ENCODE measurements around the gene GPR162. TPM values are rescaled to one million over a fixed set of nuclear protein-coding genes. Genes with fewer than 3 reads are reported as not detected.

GPR162 gene, protein sequence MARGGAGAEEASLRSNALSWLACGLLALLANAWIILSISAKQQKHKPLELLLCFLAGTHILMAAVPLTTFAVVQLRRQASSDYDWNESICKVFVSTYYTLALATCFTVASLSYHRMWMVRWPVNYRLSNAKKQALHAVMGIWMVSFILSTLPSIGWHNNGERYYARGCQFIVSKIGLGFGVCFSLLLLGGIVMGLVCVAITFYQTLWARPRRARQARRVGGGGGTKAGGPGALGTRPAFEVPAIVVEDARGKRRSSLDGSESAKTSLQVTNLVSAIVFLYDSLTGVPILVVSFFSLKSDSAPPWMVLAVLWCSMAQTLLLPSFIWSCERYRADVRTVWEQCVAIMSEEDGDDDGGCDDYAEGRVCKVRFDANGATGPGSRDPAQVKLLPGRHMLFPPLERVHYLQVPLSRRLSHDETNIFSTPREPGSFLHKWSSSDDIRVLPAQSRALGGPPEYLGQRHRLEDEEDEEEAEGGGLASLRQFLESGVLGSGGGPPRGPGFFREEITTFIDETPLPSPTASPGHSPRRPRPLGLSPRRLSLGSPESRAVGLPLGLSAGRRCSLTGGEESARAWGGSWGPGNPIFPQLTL
- total RNA-seq = 1.8 and 3.2 TPM in 2 replicates

DNA sequence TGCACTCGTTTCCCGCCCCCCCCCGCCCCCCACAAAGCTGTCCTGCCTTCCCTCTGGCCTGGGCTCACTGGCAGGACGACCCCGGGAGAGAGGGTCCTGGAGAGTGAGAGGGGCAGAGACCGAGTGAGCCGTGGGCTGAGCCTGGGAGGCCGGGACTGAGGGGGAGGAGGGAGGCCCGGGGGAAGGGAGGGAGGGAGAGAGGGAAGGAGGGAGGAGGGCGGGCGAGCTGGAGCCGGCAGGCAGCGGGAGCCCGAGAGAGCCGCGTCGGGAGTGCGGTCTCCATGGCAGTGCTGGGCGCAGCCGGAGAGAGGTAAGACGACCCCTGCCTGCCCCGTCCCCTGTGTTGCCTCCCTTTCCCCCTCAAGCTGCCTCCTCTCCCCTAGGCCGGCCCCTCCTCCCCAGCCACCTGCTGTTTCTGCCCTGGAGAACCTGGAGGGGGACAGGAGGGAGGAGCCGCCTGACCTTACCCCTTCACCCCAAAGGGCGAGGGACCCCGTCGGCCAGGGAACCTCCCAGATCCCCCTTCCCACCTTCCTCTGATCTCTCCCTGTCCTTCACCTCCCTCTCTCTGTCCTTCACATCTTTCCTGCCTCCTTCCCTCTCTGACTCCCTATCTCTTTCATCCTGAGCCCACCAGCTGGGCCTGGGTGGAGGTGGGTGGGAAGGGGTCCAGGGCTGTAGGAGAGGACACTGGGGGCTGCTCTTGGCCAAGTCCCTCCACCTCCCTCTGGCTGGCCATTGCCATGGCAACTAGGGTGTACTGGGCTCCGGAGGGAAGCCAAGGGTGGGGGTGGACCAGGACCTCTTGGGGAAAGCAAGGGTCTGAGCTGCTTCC lies at the start of gene GPR162:
GPR162 (plus strand) TSS at position 231 of the 835 bp plus-strand sequence. CDS start 2,078 bp downstream, outside the sequence.

DNA sequence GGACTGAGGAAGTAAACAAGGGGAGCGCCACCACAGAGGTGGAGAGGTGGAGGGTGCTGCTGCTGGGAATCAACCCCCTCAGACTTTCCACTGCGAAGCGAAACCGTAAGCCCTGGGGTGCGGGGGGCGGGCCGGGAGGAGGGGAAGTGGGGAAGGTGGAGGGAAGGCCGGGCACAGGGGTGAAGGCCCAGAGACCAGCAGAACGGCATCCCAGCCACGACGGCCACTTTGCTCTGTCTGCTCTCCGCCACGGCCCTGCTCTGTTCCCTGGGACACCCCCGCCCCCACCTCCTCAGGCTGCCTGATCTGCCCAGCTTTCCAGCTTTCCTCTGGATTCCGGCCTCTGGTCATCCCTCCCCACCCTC lies 49.3 kb upstream of the GPR162 start, which contains the start of gene LAG3:
LAG3 (plus strand) TSS at position 190 of the 365 bp plus-strand sequence. CDS start 333 bp downstream, outside the sequence.

DNA sequence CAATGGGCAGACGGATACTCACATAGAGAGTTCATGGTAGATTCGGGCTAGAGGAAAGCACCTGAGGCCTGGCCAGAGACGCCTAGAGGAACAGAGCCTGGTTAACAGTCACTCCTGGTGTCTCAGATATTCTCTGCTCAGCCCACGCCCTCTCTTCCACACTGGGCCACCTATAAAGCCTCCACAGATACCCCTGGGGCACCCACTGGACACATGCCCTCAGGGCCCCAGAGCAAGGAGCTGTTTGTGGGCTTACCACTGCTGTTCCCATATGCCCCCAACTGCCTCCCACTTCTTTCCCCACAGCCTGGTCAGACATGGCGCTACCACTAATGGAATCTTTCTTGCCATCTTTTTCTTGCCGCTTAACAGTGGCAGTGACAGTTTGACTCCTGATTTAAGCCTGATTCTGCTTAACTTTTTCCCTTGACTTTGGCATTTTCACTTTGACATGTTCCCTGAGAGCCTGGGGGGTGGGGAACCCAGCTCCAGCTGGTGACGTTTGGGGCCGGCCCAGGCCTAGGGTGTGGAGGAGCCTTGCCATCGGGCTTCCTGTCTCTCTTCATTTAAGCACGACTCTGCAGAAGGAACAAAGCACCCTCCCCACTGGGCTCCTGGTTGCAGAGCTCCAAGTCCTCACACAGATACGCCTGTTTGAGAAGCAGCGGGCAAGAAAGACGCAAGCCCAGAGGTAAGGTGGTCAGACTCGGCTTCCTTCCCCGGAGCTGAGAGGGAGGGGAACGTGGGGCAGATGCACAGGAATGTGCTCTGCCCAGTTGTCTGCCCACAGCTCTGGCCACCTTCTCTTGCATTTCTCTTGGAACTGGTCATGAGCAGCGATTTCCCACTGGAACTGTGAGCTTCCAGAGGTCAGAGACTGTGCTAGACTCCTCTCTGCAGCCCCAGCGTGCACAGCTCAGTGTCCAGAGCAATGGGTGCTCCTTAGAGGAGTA lies 32.4 kb upstream of the GPR162 start, which contains the start of gene CD4:
CD4 (plus strand) TSS at position 557 of the 953 bp plus-strand sequence. CDS start 10,611 bp downstream, outside the sequence.

DNA sequence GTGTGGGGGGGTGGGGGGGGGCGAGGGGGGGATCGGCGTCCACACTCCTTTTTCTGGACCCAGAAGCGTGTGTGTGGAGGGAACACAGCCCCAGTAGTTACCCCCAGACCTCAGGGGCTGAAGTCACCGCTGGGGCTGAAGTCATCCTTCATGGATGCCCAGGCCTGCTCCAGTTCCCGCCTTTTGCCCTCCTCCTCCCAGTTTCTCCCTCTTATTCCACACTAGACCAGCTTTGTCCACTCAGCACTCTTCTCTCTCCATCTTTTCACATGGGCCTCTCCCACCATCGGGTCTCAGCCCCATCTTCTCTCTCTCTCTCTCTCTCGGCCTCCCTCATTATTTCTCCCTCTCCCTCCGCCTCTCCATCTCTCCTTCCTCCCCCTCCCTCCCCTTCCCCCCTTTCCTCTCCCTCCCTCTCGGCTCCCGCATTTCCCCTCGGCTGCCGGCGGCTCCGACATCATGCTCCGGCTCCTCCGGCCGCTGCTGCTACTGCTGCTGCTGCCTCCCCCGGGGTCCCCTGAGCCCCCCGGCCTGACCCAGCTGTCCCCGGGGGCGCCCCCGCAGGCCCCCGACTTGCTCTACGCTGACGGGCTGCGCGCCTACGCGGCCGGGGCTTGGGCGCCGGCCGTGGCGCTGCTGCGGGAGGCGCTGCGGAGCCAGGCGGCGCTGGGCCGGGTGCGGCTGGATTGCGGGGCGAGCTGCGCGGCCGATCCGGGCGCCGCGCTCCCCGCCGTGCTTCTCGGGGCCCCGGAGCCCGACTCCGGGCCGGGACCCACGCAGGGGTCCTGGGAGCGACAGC lies 6.6 kb downstream of the GPR162 start, which contains the start of gene P3H3:
P3H3 (plus strand) TSS at position 426 of the 799 bp plus-strand sequence; CDS start at position 460, 34 bp downstream.

DNA sequence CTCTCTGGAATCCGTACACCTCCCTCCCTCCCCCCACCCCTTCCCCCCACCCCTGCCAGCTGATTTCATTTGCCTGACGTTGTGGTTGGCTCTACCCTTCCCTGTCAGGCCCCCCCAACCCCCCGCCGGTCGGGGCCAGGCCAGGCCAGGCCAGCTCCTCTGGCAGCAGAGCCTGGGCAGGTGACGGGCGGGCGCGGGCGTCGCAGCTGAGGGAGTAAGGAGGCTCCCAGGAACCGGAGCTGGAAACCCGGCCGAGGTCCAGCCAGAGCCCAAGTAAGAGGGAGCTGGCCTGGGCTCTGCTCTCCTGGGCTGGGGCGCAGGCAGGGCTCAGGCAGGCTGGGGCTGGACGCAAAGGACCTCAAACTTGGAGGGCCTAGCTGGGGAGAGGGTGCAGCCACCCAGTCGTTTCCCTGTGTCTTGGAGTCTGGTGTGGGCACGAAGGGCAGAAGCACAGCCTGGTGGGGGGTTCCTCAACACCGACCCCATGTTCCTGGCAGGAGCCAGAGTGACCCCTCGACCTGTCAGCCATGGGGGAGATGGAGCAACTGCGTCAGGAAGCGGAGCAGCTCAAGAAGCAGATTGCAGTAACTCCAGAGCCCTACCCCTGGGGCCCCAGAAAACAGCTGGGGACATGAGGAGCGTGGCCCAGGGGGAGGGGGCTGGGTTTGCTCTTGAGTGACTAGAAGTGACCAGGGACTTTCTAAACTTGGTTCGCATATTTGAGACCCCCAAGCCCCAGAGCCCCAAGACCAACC lies 19.3 kb downstream of the GPR162 start, which contains the start of gene GNB3:
GNB3 (plus strand) TSS at position 165 of the 755 bp plus-strand sequence; CDS start at position 528, 363 bp downstream.

DNA sequence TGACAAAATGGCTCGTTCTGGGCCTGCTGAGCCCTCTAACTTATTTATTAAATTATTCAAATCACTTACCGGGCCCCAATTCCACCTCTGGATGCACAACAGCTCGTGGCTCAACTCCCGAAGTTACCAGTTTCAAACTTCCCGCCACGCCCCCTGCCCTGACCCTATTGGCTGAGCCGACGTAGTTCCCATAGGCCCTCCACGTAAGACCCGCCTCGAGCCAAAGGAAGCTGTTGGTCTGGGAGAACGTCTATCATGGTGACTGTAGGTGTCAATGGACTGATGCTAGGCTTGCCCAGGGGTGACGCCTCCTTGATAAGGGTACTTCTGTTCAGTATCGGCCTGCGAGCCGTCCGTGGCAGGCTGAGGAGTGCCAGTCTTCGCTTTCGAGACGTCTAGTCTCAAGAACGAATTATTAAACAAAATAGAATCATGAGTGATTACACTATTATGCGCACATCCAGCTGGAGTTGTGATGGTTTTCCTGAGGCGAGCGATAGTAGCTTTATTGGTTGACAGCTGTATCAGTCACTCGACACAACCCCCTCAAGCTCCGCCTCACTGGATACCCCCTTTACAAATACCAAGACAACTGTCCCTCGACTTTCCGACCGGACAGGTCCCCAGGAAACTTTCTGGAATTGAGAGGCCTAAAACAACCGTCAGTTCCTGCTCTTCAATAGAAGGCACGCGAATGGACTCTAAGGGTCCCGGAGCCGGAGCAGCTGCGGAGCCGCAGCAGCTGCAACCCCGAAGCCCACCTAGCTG lies 29.7 kb downstream of the GPR162 start, which contains the start of gene CDCA3:
CDCA3 (minus strand) TSS at position 134 of the 768 bp plus-strand sequence. CDS start 334 bp downstream, outside the sequence.

DNA sequence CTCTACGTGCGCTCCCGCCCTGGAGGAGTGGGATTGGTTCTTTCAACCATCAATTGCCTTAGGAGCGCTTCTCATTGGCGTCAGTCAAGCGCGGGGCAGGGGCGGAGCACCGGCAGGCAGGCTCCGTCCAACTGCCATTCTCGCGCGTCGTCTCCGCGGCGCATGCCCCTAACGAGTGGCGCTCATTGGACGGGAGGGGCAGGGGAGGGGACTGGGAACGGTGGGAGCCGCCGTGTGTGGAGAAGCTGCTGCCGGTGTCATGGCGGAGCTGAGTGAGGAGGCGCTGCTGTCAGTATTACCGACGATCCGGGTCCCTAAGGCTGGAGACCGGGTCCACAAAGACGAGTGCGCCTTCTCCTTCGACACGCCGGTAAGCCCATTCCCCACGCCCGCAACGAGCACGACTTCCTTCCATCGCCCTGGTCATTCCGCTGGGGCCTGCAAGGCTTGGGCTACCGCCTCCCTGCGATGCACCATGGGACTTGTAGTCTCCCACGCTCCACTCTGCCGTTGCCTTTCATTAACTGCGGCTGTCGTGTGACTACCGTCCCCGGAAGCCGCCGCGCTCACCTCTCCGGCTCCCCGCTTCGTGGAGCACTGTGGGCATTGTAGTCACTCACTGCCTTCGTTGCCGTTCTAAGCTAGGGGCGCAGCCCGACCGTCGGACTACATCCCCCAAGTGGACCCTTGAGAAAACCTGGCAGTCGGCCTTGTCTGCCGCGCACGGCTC lies 30.5 kb downstream of the GPR162 start, which contains the start of gene USP5:
USP5 (plus strand) TSS at position 230 of the 730 bp plus-strand sequence; CDS start at position 260, 30 bp downstream.

DNA sequence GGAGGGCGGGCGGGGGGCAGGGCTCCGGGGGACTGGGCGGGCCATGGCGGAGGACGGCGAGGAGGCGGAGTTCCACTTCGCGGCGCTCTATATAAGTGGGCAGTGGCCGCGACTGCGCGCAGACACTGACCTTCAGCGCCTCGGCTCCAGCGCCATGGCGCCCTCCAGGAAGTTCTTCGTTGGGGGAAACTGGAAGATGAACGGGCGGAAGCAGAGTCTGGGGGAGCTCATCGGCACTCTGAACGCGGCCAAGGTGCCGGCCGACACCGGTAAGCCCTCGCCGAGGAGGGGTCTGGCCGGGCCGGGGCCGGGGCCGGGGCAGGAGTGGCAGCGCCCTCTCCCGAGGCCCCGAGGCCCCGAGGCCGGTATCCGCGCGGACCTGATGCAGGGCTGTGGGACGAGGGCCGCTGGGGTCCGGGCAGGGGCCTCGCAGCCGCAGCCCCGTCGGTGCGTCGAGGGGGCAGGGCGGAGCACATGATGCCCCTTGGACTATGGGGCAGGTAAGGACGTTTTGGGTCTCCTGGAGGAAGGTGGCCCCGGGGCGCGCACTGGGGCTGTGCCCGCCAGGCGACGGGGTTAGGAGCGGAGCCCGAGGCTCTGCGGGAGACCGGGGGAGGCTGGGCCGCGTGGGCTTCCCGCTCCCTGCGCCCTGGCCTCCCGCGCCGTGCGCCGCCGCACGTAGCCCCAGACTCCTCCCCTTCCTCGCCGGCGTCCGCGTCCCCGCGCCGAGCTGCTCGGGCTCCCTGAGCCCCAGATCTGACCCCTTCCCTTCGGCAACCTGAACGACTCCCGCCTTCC lies 46.0 kb downstream of the GPR162 start, which contains the start of gene TPI1:
TPI1 (plus strand) TSS at position 119 of the 798 bp plus-strand sequence; CDS start at position 155, 36 bp downstream.

DNA sequence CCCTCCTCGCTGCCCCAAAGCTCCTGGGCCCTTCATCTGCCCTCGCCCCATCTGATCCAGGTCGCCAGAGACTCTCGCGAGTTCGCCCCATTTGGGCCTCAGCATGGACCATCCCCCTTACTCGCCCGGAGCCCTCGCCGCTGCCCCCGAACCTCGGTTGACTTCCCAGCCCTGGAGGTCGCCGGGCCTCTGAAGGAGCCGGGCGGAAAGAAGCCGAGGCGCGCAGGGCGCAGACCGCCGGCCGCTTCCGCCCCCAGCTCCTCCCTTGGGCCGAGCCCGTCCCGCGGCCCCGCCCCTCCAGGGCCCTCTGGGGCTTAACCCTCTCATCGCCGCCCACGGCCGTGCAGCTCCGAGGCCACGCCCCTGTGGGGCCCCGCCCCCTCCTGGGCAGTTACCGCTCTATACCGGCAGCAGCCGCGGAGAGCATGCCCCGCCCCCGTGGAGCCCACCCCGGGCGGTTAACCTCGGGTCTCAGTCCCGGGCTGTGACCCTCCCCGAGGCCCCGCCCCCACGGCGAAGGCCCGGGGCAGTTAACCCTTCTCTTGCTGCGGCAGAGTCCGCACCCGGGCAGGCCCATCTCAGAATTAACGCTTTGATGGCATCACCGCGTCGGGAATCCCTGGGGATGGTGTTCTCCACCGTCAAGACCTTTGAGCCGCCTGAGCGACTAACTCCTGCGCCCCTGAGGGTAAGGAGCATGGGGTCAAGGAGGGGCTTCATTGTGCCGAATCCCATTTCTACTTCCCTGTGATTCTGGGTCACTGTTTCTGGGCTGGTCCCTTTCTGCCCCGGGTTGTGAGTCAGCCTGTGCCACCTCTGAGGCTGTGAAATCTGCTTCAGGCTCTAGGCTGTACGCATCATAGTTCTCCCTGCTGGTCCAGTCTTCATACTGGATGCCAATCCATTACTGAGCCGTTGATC lies 51.7 kb downstream of the GPR162 start, which contains the start of gene SPSB2:
SPSB2 (minus strand) TSS at position 210 of the 921 bp plus-strand sequence. CDS start 402 bp downstream, outside the sequence.

Other genes with a start within 250 kb of the GPR162 start
- gene CHD4, start 214.4 kb upstream of the GPR162 start, total RNA-seq = 213 and 218 TPM in 2 replicates
- gene LPAR5, start 185.9 kb upstream of the GPR162 start, total RNA-seq = 0.86 TPM in 1 of 2 replicates, not detected in the other
- 0.18 TPM in 1 of 2 replicates, not detected in the other for gene ACRBP, start 174.4 kb upstream of the GPR162 start, total RNA-seq
- gene ING4, start 158.7 kb upstream of the GPR162 start, total RNA-seq = 28.8 and 31.9 TPM in 2 replicates
- 16.7 and 26.2 TPM in 2 replicates for gene ZNF384, start 132.4 kb upstream of the GPR162 start, total RNA-seq
- not detected in 2 replicates for gene PIANP, start 121.0 kb upstream of the GPR162 start, total RNA-seq
- 127 and 144 TPM in 2 replicates for gene COPS7A, start 97.8 kb upstream of the GPR162 start, total RNA-seq
- 274 and 381 TPM in 2 replicates for gene MLF2, start 68.7 kb upstream of the GPR162 start, total RNA-seq
- 296 and 339 TPM in 2 replicates for gene PTMS, start 55.5 kb upstream of the GPR162 start, total RNA-seq
- gene LAG3, start 49.3 kb upstream of the GPR162 start, total RNA-seq = under 0.01 and 0.35 TPM in 2 replicates
- gene CD4, start 32.3 kb upstream of the GPR162 start, total RNA-seq = under 0.01 TPM in 1 of 2 replicates, not detected in the other
- gene P3H3, start 6.6 kb downstream of the GPR162 start, total RNA-seq = 69.5 and 75.1 TPM in 2 replicates
- 0.29 and 1.8 TPM in 2 replicates for gene GNB3, start 19.1 kb downstream of the GPR162 start, total RNA-seq
- 36.3 and 53.9 TPM in 2 replicates for gene CDCA3, start 29.5 kb downstream of the GPR162 start, total RNA-seq
- gene USP5, start 30.3 kb downstream of the GPR162 start, total RNA-seq = 89.4 and 97.7 TPM in 2 replicates
- 1,607 and 1,656 TPM in 2 replicates for gene TPI1, start 45.7 kb downstream of the GPR162 start, total RNA-seq
- 4.9 and 12.8 TPM in 2 replicates for gene SPSB2, start 51.5 kb downstream of the GPR162 start, total RNA-seq
- 13.0 and 18.8 TPM in 2 replicates for gene LRRC23, start 83.0 kb downstream of the GPR162 start, total RNA-seq
- gene ENO2, start 92.8 kb downstream of the GPR162 start, total RNA-seq = 8.9 and 9.0 TPM in 2 replicates
- gene ATN1, start 106.1 kb downstream of the GPR162 start, total RNA-seq = 12.7 and 13.8 TPM in 2 replicates
- gene RNU7-1, start 122.0 kb downstream of the GPR162 start, total RNA-seq = not detected in 2 replicates
- gene C12orf57, start 122.2 kb downstream of the GPR162 start, total RNA-seq = 314 and 317 TPM in 2 replicates
- gene PTPN6, start 129.5 kb downstream of the GPR162 start, total RNA-seq = not detected in 2 replicates
- 393 and 424 TPM in 2 replicates for gene PHB2, start 148.8 kb downstream of the GPR162 start, total RNA-seq
- gene EMG1, start 149.1 kb downstream of the GPR162 start, total RNA-seq = 46.7 and 53.5 TPM in 2 replicates
- gene LPCAT3, start 196.7 kb downstream of the GPR162 start, total RNA-seq = 32.0 and 36.5 TPM in 2 replicates
- gene C1S, start 238.9 kb downstream of the GPR162 start, total RNA-seq = 70.9 and 75.1 TPM in 2 replicates